Uterus (tissue), 4 donors: ENCODE data around the gene C2orf80. TPM values are rescaled to one million over a fixed set of nuclear protein-coding genes. Genes with fewer than 3 reads are reported as not detected.

ENCODE experiments used
- DNase-seq, 2 donors: peaks; one replicate each; pipeline ENCODE4 v3.0.0-alpha.2; 2019 to 2020
- H3K27ac ChIP-seq, 2 donors: fragments of 200-600 bp; sonication (generic); 1 replicate in 1 of 2; 2 replicates in 1 of 2; pipeline ENCODE4 v1.5.1; 2016 to 2018
- H3K27me3 ChIP-seq, 2 donors: fragments of 200-600 bp; sonication (generic); one replicate each; pipeline ENCODE4 v1.5.1; 2018 to 2019; ENCODE audit warnings: control low read depth in 1 of 2
- H3K36me3 ChIP-seq, 2 donors: fragments of 200-600 bp; sonication (generic); one replicate each; pipeline ENCODE4 v1.5.1; 2019; ENCODE audit warnings: control low read depth in 1 of 2
- H3K4me1 ChIP-seq, 2 donors: fragments of 200-600 bp; sonication (generic); one replicate each; pipeline ENCODE4 v1.5.1; 2018 to 2019; ENCODE audit warnings: control low read depth in 1 of 2
- H3K4me3 ChIP-seq, 2 donors: fragments of 200-600 bp; sonication (generic); 1 replicate in 1 of 2; 2 replicates in 1 of 2; pipeline ENCODE4 v1.5.1; 2018 to 2019; ENCODE audit warnings: mild to moderate bottlenecking in 1 of 2
- H3K9me3 ChIP-seq, 2 donors: fragments of 200-600 bp; sonication (generic); one replicate each; pipeline ENCODE4 v1.5.1; 2019; ENCODE audit warnings: control low read depth in 1 of 2
- POLR2A ChIP-seq, 2 donors: fragments of 450-650 bp; IDR thresholded peaks; one replicate each; pipeline ENCODE4 v1.6.1; 2016; ENCODE audit warnings: antibody characterized with exemption in 2 of 2, mild to moderate bottlenecking in 1 of 2, moderate library complexity in 1 of 2
- intact Hi-C: fragments of 100-400 bp; cut with DNase I; formaldehyde crosslinking; loops from one replicate; pipeline ENCODE4 v1.15.1; 2023; ENCODE audit warnings: low total_unique reads
- total RNA-seq, 4 donors: library from RNA; depleted of rRNA in 3 of 4; stranded (reverse); fragments of >200 nt in 3 of 4; gene quantifications; one replicate each; pipeline versions ENCODE4 v1.1.0 to v1.2.4, GENCODE V29; 2014 to 2023
- TF ChIP-seq, protein P1 (sequence below), 4 experiments: fragments of 200-600 bp in 2 of 4; fragments of 450-650 bp in 2 of 4; sonication (generic) in 2 of 4; IDR thresholded peaks; one replicate each; pipeline ENCODE4 v1.5.1; 2016 to 2019; ENCODE audit warnings: antibody characterized with exemption in 4 of 4, mild to moderate bottlenecking in 2 of 4, moderate library complexity in 1 of 4
- donor health status: DM: yes; HTN: yes; CAD: no.

C2orf80 gene
- not detected for total RNA-seq

DNA sequence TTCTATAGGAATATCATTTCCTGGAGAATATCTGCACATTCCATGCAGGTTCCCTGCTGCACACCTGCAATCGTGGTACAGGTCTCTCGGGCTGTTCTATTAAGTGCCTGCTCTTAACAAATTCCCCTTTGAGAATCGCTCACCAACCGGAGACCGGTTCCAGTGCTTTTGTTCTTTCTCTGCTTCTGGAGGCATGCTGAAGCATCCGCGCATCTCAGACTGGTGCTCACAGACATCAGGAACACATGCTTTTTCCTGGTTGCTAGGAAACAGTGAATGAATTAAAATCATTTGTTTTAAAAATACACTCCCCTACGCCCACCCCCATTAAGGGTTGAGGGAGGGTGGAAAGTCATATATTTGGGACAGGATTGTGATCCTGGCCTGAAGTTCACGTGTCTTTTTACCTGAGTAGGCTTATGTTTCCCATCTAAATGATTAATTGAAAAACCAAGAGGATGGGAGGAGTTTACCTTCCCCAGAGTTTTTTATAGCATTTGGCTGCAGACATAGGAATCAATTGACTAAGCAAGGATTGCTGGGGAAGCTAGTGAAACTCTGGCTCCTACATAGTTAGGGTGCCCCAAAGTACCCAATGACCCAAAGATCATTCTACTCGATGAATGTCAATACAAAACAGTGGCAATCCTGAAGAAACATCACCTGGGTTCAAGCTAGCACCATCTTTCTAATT lies at the start of gene C2orf80:
Gene C2orf80, minus strand, starts transcription at position 221 of the 694 bp plus-strand sequence. CDS start 3,044 bp downstream, outside the sequence.
- H3K4me3 ChIP-seq = no peak within 1 kb of the TSS
- H3K36me3 ChIP-seq = no peaks in the 10 kb centered on the region
- TF ChIP-seq, protein P1, sequence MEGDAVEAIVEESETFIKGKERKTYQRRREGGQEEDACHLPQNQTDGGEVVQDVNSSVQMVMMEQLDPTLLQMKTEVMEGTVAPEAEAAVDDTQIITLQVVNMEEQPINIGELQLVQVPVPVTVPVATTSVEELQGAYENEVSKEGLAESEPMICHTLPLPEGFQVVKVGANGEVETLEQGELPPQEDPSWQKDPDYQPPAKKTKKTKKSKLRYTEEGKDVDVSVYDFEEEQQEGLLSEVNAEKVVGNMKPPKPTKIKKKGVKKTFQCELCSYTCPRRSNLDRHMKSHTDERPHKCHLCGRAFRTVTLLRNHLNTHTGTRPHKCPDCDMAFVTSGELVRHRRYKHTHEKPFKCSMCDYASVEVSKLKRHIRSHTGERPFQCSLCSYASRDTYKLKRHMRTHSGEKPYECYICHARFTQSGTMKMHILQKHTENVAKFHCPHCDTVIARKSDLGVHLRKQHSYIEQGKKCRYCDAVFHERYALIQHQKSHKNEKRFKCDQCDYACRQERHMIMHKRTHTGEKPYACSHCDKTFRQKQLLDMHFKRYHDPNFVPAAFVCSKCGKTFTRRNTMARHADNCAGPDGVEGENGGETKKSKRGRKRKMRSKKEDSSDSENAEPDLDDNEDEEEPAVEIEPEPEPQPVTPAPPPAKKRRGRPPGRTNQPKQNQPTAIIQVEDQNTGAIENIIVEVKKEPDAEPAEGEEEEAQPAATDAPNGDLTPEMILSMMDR (IDR thresholded peaks at IDR 0.05) = no peak
- TF ChIP-seq POLR2A (IDR thresholded peaks at IDR 0.05) = no peak
- DNase-seq = no peak
- intact Hi-C loops = no loop called here
- no peaks in the 10 kb centered on the region for H3K4me1 ChIP-seq
- H3K27me3 ChIP-seq = no peaks in the 10 kb centered on the region
- H3K27ac ChIP-seq = no peak within 1 kb of the TSS
- H3K9me3 ChIP-seq = no peaks in the 10 kb centered on the region

DNA sequence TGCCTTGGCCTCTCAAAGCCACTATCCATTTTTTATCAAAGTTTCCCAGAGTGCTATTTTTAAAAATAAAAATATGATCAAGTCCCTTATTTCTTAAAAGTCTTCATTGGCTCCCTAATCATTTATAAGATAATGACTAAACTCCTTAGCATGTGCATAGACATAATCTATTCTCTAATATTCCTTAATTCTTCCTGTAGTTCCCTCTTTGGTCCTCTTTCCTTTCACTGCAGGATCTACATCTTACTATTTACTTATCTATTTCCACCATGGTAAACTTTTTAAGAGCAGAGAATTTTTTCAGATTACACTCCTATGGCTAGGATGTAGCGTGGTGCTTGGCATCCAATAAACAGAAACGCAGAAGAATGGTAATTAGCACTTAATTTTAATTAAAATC lies 46.0 kb upstream of the C2orf80 start:
- DNase-seq = no peak
- no peak overlapping the region for H3K27ac ChIP-seq
- intact Hi-C loops = no loop called here
- H3K27me3 ChIP-seq = no peaks in the 10 kb centered on the region
- no peaks in the 10 kb centered on the region for H3K36me3 ChIP-seq
- no peaks in the 10 kb centered on the region for H3K4me1 ChIP-seq
- H3K4me3 ChIP-seq = no peak overlapping the region
- no peaks in the 10 kb centered on the region for H3K9me3 ChIP-seq
- TF ChIP-seq, protein P1 (IDR thresholded peaks at IDR 0.05) = no peak
- no peak for TF ChIP-seq POLR2A (IDR thresholded peaks at IDR 0.05)

DNA sequence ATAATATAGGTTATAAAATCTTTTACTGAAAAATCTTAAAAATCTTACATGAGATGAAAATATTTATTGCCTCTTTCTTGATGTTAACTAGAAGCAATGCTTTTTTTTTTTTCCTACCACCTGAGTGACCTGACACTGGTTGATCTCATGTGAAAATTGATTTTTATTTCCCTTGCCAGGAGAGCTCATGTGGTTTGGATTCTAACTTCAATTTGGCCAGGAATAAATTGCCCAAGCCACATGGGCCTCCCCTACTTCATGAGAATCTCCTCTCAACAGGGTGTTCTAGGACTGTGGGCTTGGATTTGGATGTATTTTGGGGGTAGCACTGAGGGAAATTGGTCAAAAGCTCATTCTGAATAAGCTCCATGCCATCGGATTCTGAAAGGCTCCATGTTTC lies 45.0 kb upstream of the C2orf80 start:
- intact Hi-C loops = no loop called here
- Histone ChIP-seq H3K27ac (no peak overlapping the region), H3K36me3 (no peaks in the 10 kb centered on the region), H3K4me1 (no peaks in the 10 kb centered on the region), H3K4me3 (no peak overlapping the region), H3K9me3 (no peaks in the 10 kb centered on the region), H3K27me3 (no peaks in the 10 kb centered on the region)
- no peak for DNase-seq
- TF ChIP-seq POLR2A (IDR thresholded peaks at IDR 0.05) = no peak
- TF ChIP-seq, protein P1 (IDR thresholded peaks at IDR 0.05) = no peak

DNA sequence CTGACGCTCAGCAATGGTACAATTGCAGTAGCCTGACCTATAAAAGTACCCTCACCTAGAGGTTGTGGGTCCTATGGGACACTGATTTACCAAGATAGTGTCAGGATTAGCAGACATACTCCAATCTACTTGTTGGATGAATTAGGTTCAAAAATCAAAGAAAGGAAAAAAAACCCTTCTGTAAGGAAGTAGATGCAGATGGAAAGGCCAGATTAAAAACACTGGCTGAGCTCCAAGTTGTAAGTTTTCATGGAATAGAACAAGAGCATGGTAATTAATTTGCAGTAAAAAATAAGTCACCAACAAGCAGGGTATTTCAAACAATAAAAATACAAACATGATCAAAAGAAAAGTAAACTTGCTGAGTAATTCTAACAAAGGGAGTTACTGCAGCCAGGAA lies 38.6 kb upstream of the C2orf80 start:
- TF ChIP-seq POLR2A (IDR thresholded peaks at IDR 0.05) = no peak
- TF ChIP-seq, protein P1 (IDR thresholded peaks at IDR 0.05) = no peak
- intact Hi-C loops = no loop called here
- H3K4me1 ChIP-seq = no peaks in the 10 kb centered on the region
- no peaks in the 10 kb centered on the region for H3K36me3 ChIP-seq
- no peaks in the 10 kb centered on the region for H3K9me3 ChIP-seq
- no peak overlapping the region for H3K27ac ChIP-seq
- H3K27me3 ChIP-seq = no peaks in the 10 kb centered on the region
- H3K4me3 ChIP-seq = no peak overlapping the region
- DNase-seq = no peak

DNA sequence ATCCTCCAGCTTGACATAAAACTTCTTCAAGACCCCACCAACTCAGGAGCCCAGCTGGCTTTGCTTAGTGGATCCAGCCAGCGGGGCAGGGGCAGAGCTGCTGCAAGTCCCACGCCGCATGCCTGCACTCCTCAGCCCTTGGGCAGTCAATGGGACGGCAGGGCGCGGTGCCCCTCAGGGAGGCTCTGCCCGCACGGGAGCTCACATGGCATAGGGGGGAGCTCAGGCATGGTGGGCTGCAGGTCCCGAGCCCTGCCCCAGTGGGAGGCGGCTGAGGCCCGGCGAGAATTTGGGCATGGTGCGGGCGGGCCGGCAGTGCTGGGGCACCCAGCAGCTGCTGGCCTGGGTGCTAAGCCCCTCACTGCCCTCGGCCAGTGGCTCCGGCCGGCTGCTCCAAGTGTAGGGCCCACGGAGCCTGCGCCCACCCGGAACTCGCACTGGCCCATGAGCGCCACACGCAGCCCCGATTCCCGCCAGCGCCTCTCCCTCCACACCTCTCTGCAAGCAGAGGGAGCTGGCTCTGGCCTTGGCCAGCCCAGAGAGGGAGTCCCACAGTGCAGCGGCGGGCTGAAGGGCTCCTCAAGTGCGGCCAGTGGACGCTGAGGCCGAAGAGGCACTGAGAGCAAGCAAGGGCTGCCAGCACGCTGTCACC lies 37.9 kb upstream of the C2orf80 start:
- Histone ChIP-seq H3K4me1 (no peaks in the 10 kb centered on the region), H3K4me3 (no peak overlapping the region), H3K27me3 (no peaks in the 10 kb centered on the region), H3K36me3 (no peaks in the 10 kb centered on the region), H3K27ac (no peak overlapping the region), H3K9me3 (no peaks in the 10 kb centered on the region)
- DNase-seq = no peak
- TF ChIP-seq, protein P1 (IDR thresholded peaks at IDR 0.05) = no peak
- no peak for TF ChIP-seq POLR2A (IDR thresholded peaks at IDR 0.05)
- intact Hi-C loops = no loop called here
